ENCODE data around the gene SGO2.

Gene SGO2

GRCh38 chr2:200523604-200524003 lies 2.4 kb upstream of the SGO2 start:
- TF ChIP-seq, protein P1, sequence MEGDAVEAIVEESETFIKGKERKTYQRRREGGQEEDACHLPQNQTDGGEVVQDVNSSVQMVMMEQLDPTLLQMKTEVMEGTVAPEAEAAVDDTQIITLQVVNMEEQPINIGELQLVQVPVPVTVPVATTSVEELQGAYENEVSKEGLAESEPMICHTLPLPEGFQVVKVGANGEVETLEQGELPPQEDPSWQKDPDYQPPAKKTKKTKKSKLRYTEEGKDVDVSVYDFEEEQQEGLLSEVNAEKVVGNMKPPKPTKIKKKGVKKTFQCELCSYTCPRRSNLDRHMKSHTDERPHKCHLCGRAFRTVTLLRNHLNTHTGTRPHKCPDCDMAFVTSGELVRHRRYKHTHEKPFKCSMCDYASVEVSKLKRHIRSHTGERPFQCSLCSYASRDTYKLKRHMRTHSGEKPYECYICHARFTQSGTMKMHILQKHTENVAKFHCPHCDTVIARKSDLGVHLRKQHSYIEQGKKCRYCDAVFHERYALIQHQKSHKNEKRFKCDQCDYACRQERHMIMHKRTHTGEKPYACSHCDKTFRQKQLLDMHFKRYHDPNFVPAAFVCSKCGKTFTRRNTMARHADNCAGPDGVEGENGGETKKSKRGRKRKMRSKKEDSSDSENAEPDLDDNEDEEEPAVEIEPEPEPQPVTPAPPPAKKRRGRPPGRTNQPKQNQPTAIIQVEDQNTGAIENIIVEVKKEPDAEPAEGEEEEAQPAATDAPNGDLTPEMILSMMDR (IDR thresholded peaks at IDR 0.05): no peak

DNA sequence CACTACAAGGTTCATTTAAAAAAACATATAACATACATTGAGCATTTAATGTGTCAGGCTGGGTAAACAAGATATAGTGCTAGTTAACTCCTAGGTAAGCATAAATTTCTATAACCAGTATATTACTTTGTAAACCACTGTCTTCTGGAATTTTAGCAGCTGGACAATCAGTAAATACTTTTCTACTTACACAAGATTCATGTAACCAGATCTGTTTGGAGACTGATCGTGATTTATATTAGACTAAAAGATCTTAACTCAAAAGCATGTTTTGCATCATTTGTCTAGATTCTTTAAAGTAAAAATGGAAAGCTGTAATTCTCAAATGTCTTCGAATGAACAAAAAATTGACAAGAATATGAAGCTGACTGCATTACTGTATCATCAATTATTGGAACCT lies 941 bp upstream of the SGO2 start:
- TF ChIP-seq, protein P1 (IDR thresholded peaks at IDR 0.05): no peak

DNA sequence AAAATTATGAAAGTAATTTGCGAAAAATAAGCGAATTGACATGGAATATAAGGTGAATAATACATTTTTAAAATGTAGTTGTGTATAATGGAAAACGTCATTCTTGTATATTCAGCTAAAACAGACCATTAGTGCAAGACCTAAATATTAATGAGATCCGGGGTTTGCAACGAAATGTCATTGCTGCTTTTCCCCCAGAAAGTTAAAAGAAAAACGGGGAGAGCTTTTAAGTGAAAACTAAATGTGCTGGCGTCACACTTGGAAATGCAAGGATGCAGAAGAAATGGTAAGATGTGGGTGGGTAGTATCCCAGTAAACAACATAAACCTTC lies 491 bp upstream of the SGO2 start:
- TF ChIP-seq, protein P1 (IDR thresholded peaks at IDR 0.05): no peak

GRCh38 chr2:200528228-200528627 lies 2.2 kb downstream of the SGO2 start:
- TF ChIP-seq, protein P1 (IDR thresholded peaks at IDR 0.05): no peak

GRCh38 chr2:200533754-200534153 lies 7.7 kb downstream of the SGO2 start:
- TF ChIP-seq, protein P1 (IDR thresholded peaks at IDR 0.05): no peak

- TF ChIP-seq, protein P1 (IDR thresholded peaks at IDR 0.05): no peak
Observed at GRCh38 chr2:200534572-200534971, 8.6 kb downstream of the SGO2 start.

GRCh38 chr2:200538139-200538538 lies 12.1 kb downstream of the SGO2 start:
- TF ChIP-seq, protein P1 (IDR thresholded peaks at IDR 0.05): no peak

GRCh38 chr2:200540793-200541192 lies 14.8 kb downstream of the SGO2 start:
- TF ChIP-seq, protein P1 (IDR thresholded peaks at IDR 0.05): no peak

Data from LNCAP (cell line).